HG03575 (cell line): ENCODE measurements around the gene NANS.
A peak's percentile ranks its signal among the peaks of the same experiment; 100 is the strongest.
"Not testable (repeated sequence)": the region's sequence is repeated elsewhere in the genome, so short reads cannot be mapped to it uniquely, and the experiment has no call there.

Source experiments
- ATAC-seq: cut with Tn5 transposase; IDR thresholded peaks from one replicate; pipeline ENCODE4 v1.9.1; 2021; ENCODE audit not compliant: unreplicated experiment, insufficient number of reproducible peaks, low FRiP score; ENCODE audit errors: extremely low read depth

The NANS gene

GRCh38 chr9:98092613-98092931 is 36.0 kb downstream of the NANS start:
- no peak for ATAC-seq

GRCh38 chr9:98094316-98094715 is 37.8 kb downstream of the NANS start:
- ATAC-seq: no peak

- no peak for ATAC-seq
Observed at GRCh38 chr9:98094851-98095250, 38.3 kb downstream of the NANS start.

GRCh38 chr9:98095401-98095800 is 38.9 kb downstream of the NANS start:
- ATAC-seq: no peak

GRCh38 chr9:98096091-98096490 is 39.6 kb downstream of the NANS start:
- no peak for ATAC-seq

- ATAC-seq: no peak
Observed at GRCh38 chr9:98097836-98098235, 41.3 kb downstream of the NANS start.

- ATAC-seq: no peak
Observed at GRCh38 chr9:98099346-98099745, 42.8 kb downstream of the NANS start.

GRCh38 chr9:98099898-98100297 is 43.4 kb downstream of the NANS start:
- no peak for ATAC-seq

GRCh38 chr9:98100456-98100855 is 43.9 kb downstream of the NANS start:
- ATAC-seq: no peak

- ATAC-seq: no peak
Observed at GRCh38 chr9:98101416-98101815, 44.9 kb downstream of the NANS start.

- peak; percentile 95 for ATAC-seq
Observed at GRCh38 chr9:98101868-98102273, 45.3 kb downstream of the NANS start.

- no peak for ATAC-seq
Observed at GRCh38 chr9:98104445-98104881, 47.9 kb downstream of the NANS start.

GRCh38 chr9:98105006-98105405 is 48.5 kb downstream of the NANS start:
- ATAC-seq: no peak

GRCh38 chr9:98107926-98108325 is 51.4 kb downstream of the NANS start:
- no peak for ATAC-seq

GRCh38 chr9:98108531-98109031 is 52.0 kb downstream of the NANS start:
- ATAC-seq: peak; percentile 41

- ATAC-seq: no peak
Observed at GRCh38 chr9:98109052-98109451, 52.5 kb downstream of the NANS start.

- not testable (repeated sequence) for ATAC-seq
Observed at GRCh38 chr9:98117097-98117496, 60.6 kb downstream of the NANS start.

- no peak for ATAC-seq
Observed at GRCh38 chr9:98117984-98118639, 61.6 kb downstream of the NANS start.

- no peak for ATAC-seq
Observed at GRCh38 chr9:98118640-98119601, 62.4 kb downstream of the NANS start, which contains the start of gene TRIM14. Gene TRIM14 (minus strand): TSS chr9:98119222. CDS start chr9:98119188, 34 bp downstream.

GRCh38 chr9:98120476-98120875 is 63.9 kb downstream of the NANS start:
- no peak for ATAC-seq
